GM19023 (cell line): ENCODE results near the gene SCYGR6.

ENCODE experiments used
- ATAC-seq: cut with Tn5 transposase; IDR thresholded peaks from one replicate; pipeline ENCODE4 v1.9.1; 2021; ENCODE audit warnings: mild to moderate bottlenecking, moderate library complexity; ENCODE audit not compliant: unreplicated experiment

Gene SCYGR6

GRCh38 chr2:227716501-227716900 is 8.1 kb downstream of the SCYGR6 start:
- ATAC-seq, result no peak

- ATAC-seq, result no peak
Measured at GRCh38 chr2:227713291-227713690, 11.3 kb downstream of the SCYGR6 start.

DNA sequence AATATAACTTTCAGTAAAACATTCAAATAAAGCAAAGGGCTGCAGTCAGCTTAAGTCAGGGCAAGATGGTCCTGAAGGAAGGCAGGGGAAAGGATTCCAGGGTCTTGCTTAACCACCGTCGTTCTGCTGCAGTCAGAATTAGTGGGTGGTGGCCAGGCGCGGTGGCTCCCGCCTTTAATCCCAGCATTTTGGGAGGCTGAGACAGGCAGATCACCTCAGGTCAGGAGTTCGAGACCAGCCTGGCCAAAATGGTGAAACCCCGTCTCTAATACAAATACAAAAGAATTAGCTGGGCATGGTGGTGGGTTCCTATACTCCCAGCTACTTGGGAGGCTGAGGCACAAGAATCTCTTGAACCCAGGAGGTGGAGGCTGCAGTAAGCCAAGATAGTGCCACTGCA is 13.6 kb downstream of the SCYGR6 start:
- ATAC-seq, result no peak

DNA sequence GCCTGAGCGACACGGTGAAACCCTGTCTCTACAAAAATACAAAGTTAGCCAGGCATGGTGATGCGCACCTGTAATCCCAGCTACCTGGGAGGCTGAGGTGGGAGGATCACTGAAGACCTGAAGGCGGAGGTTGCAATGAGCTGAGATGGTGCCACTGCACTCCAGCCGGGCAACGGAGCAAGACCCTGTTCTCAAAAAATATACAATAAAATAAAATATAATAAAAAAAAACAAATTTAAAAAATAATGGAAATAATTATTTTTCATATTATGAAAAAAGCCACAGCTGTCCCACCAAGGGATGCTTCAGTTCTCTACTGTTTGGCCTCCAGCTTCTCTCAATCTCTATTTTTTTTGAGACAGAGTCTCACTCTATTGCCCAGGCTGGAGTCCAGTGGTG is 17.2 kb downstream of the SCYGR6 start:
- ATAC-seq, result no peak

GRCh38 chr2:227706859-227707258 is 17.7 kb downstream of the SCYGR6 start:
- ATAC-seq, result no peak

GRCh38 chr2:227703961-227704360 is 20.6 kb downstream of the SCYGR6 start:
- no peak for ATAC-seq

DNA sequence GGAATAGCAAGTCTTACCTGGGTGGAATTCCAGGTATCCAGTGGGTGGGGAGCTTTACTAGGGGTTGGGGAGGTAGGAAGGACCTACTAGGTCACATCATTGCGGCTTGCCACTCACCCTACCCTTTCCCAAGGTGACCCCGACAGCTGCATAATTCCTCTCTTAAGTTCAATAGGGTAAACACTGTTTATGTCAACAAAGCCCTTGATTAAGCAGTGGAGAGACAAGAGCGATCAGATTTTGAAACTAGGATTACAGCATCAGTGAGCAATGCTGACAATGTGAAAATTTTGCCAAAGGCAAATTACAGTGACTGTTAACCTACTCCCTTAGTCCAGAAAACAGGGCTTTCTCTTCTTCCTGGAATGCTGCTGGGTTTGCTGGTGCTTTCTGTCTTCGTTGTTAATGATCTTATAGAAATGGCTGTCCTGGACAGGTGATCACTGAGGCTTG is 21.3 kb downstream of the SCYGR6 start:
- ATAC-seq, result no peak

GRCh38 chr2:227701556-227701955 is 23.0 kb downstream of the SCYGR6 start:
- no peak for ATAC-seq

DNA sequence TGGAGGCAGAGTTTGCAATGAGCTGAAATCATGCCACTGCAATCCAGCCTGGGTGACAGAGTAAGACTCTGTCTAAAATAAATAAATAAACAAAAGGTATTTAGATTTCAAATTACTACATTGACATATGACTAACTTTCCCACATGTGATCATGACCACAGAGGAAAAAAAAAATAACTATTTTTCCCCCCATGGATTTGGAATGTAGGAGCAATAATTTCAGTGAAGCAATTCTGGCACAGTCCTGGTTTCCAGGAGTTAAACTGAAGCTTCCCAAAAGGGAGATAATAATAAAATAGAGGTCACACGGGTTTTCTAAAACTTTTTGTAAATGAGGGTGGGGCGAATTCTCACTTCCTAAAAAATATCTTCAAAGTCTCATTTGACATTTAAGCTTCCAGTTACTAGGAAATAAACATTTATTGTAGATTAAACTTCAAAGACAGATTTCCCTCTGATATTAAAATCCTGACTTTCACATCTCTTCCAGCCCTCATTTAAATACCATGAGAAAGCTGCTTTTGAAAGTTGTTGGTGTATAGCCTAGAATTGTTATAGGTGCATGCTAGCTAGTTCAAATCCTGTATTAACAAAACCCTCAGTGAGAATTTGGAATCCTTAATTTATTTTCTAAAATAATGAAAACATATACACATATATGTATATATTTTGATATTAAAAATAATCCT is 27.4 kb downstream of the SCYGR6 start:
- ATAC-seq, result no peak

- ATAC-seq, result no peak
Measured at GRCh38 chr2:227687189-227687588, 37.4 kb downstream of the SCYGR6 start.

DNA sequence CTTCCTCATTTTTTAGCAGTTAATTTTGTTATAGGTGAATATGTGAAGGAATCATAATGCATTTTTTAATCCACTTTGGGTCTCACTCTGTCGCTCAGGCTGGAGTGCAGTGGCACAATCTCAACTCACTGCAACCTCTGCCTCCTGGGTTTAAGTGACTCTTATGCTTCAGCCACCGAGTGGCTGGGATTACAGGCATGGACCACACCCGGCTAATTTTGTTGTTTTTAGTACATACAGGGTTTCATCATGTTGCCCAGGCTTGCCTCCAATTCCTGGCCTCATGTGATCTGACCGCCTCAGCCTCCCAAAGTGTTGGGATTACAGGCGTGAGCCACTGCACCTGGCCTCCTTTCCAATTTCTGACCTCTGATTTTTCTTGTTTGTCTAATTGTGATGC is 40.3 kb downstream of the SCYGR6 start:
- no peak for ATAC-seq

- no peak for ATAC-seq
Measured at GRCh38 chr2:227677928-227678327, 46.6 kb downstream of the SCYGR6 start.

DNA sequence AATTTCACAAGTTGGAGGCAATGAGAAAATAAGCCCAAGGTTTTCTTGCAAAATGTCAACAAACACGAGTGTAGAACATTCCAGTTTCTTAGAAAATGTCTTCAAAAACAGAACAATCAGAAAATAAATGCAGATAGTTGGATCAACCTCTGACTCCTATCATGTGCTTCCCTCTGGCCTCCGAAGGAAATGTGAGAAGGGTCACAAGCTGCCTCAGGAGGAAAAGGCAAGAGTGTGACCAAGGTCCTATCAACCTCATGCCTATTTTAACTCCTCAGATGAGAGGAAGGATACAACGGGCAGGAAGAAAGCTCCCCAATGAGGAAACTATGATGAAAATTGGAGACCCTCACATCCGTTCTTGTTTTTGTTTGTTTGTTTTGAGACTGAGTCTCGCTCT is 50.1 kb downstream of the SCYGR6 start:
- ATAC-seq, result no peak
